Fibroblast of gingiva (primary cell): ENCODE results near the gene CDKL5.

Experiments used
- DNase-seq: peaks from one replicate; pipeline ENCODE4 v3.0.0-alpha.2; 2011; ENCODE audit warnings: low read depth

The CDKL5 gene

DNA sequence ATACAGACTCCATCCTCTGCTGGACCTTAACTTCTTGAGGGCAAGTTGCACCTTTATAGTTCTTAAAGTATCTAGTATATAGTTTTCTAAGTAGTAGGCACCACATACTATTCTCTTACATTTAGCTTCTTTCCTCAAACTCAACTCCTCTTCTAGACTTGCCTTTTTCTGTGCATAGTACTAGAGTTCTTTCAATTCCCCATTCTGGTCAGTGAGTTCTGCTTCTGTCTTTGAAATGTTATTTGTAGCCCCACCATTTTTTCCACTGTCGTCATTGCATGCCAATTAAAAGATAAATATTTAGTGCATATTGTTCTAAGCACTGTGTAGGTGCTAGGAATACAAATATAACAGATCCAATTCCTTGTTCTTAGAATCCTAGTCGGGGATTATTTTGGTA, 31.6 kb downstream of the CDKL5 start:
- DNase-seq: no peak

DNA sequence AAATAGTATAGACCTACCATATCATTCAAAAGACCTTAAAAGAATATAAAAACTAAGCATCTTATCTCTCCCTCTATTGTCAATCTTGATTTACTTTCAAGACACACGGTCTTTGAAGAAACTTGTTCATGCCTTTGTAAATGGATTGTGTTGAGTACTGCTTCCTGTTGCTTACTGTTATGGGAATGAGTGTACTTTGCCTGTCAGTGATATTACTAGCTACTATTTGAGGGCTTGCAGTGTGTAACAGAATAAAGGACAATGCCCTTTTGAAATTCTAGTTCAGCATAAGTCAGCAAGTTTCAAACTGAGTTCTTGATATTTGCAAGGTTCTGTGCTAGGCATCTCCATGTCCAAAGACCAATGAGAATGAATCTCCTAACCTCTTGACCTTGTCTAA, 36.0 kb downstream of the CDKL5 start:
- no peak for DNase-seq

DNA sequence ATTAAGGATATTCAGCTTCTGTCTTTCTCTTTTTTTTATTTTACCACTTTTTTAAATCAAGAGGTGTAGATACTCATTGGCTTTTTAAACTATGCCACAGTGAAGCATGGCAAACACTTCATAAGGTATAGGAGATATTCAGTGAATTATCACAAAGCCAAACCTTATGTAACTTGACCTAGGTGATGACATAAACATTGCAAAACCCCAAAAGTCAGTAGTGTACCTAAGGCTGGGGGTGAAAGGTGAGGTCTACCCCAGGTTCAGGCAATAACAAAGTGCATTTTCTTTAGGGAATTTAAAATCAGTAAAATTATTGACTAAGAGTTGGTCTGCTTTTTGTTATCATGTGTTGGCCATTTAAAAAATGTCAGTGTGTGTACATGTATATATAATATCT, 39.1 kb downstream of the CDKL5 start:
- DNase-seq: no peak

DNA sequence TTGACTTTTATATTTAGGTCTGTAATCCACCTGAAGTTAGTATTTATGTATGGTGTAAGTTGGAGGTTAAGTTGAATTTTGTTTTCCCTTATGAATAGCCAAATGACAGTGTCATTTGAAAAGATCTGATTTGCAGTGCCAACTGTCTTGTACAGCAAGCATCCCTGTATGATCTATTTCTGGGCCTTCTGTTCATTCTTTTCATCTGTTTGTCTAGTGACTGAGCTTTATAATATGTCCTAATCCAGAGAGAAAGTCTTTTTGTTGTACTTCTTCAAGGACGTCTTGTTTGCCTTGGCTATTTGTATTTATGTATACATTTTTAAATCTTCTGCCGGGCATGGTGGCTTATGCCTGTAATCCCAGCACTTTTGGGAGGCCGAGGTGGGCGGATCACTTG, 39.6 kb downstream of the CDKL5 start:
- DNase-seq: no peak

DNA sequence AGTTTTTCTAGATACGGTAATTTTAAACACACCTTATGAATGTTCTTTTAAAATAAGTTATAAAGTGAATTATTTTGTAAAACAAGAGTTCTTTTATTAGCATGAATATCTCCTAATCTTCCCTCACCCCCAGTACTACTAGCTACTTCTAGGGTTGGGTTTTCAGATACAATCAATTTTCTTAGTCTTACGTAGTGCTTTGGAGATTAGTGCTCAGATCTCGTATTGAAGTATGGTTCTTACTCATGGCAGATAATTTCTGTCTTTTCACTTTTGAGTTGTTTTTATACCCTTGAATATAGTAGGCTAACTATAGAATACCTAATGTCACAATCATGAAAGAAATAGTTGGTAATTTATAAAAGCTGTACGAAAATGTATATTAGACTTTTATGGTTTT, 43.2 kb downstream of the CDKL5 start:
- DNase-seq: no peak

DNA sequence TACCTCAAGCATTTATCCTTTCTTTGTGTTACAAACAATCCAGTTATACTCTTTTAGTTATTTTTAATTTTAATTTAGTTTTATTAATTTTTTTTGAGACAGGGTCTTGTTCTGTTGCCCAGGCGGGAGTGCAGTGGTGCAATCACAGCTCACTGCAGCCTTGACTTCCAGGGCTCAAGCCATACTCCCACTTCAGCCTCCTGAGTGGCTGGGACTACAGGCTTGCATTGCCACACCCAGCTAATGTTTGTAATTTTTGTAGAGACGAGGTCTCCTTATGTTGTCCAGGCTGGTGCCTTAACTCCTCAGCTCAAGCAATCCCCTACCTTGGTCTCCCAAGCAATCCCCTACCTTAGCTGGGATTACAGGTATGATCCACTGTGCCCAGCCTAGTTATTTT, 45.9 kb downstream of the CDKL5 start:
- DNase-seq: no peak

DNA sequence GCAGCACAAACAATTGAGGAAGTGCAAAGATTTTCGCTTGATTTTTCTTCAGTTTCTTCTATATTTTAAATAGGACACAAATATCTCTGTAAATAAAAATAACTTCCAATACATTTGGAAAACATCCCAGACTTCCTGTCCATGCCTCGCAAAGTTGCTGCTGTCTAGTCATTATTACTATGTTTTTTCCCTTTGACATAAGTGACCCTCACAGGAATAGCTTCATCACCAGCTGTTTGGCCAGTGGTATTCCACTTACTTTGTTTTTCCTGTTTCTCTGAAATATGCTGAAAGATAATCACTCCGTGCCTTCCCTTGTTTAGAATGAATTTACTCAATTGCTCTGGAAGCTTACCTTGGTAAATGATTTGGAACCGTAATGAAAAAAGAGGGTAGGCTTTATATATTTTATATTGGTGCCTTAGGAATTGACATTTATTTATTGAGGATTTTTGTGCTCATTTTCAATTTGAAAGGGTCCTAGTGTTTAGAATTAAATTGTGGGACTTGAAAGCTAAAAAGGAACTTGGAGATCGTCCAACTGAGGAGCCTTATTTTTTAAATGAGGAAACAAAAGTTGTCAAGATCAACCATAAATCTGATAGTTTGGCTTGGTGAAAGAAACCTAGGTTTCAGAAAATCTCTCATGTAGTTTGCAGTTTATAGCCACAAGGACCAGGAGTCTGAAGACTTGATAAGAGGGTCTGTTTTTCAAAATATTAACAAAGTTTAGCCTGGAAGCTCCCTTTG, 65.6 kb downstream of the CDKL5 start:
- DNase-seq: no peak

DNA sequence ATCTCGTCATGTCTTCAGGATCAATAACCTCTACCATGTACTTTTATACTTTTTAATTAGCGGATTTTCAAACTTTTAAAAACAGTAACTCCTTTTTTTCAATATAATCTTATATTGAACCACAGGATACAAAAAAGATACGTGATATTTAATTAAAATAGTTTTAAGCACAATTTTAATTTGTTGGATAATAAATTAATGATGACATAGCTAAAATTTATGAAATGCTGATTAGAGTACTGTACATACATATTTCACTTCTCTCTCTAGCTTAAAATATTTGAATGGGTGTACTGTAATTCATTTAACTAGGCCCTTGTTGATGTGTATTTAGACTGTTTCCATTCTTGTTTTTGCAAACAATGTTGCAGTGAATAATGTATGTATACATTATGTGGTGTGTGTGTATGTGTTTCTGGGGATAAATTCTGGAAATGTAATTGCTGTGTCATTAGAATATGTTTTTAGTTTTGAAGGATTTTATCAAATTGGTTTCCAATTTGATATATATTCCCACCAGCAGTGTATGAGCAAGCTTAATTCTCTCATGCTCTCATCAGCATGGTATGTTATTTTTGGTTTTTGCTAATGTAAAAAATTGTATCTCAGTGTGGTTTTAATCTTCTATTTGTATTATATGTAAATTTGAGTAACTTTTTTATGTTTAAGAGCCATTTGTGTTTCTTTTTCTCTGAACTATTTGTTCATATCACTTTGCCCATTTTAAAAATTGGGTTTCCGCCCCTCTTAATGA, 66.4 kb downstream of the CDKL5 start:
- DNase-seq: no peak

DNA sequence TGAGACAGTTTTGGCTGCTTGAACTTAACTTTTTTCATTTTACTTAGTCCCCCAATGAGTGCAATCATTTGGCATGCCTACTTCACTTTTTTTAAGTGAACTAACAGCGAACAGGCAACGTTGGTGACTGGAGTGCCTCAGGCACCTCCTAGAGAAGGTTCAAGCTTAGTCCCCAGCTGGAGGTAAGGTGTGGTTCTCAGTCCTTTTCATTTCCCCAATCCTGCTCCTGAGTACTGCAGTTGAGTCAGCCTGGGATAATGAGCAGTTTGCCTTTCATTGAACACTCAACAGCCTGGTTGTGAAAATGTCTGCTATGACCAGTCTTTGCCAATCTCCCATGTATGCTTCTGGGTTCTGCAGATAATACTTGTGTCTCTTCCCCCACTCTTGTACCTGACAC, 109.5 kb downstream of the CDKL5 start:
- no peak for DNase-seq

DNA sequence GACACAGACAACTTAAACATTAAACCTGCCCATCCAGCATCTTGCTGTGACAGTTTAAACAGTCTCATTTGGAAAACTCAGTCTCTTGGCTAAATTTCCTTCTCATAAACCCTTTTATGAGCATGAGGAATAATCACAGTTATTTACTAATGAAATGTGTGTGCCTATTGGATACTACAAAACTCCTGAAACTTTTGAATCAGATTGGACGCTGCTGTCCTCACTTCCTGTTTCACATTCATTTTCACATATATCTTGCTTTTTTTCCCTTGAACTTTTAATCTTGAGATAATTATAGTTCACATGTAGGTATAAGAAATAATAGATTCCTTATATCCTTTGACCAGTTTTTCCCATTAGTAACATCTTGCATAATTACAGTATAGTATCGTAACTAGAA, 111.7 kb downstream of the CDKL5 start:
- no peak for DNase-seq

DNA sequence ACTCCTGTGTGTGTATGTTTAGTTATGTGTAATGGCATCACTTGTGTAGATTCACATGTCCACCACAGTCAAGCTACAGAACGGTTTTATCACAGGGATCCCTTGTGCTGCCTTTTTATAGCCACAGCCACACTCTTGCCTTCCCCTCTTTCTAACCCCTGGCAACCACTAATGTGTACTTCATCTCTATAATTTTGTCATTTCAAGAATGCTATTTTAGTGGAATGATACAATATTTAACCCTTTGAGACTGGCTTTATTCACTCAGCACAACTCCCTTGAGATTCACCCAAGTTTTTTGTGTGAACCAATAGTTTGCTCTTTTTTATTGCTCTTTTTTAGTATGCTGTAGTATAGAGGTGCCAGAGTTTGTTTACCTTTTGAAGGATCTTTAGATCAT, 112.1 kb downstream of the CDKL5 start:
- no peak for DNase-seq

DNA sequence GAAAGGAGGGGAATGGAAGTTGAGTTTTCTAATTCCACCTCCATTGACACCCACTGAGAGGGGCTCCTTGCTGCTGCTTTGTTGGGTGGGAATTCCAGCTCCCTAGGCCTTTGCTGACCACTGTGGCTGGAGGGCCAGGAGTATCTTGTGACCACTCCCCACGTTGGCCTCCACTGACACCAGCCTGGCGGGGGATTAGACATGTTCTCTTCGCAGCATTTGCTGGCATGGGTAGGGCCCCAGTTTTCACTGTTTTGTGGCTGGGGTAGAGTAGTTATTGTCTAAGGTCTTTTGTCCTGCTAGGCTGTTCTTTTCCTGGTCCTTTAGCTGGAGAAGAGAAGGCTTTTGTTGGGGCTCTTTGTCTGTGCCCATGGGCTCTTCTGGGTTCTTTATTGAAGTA, 116.7 kb downstream of the CDKL5 start:
- DNase-seq: no peak

DNA sequence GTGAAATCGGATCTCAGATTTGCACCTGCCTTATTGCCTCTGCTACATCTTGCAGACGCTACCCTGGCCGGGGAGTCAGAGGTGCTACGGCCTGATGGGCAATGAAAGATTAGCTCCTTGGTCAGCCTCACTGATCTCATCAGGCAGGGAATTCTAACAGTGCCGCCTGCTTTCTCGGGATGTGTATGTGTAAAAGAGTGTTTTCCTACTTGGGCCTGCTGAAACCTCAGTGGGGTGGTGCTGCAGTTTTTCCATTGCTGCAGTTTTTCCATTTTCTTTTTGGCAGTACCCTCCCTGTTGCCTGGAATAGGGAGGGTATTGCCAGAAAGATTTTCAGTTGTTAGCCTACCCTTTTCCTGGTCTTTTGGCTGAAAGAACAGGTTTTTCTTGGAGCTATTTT, 117.5 kb downstream of the CDKL5 start:
- DNase-seq: no peak

DNA sequence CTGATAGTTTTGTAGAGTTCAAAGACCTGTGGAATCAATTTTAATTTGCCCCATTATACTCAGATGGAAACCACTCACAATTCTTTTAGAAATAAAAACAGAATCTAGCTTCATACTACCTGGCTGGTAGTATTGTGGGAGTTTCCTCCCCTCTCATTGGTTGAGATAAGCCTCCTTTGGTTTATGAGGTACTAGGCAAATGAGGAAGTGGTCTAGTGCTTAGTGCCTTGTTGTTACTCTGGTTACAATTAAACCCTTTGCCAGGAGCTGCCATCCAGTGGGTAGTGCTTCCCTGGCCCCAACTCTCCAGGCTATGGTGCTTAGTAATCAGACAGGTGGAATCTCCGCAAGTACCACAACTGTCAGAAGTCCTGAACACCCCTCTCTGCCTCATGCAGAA, 118.3 kb downstream of the CDKL5 start:
- no peak for DNase-seq

DNA sequence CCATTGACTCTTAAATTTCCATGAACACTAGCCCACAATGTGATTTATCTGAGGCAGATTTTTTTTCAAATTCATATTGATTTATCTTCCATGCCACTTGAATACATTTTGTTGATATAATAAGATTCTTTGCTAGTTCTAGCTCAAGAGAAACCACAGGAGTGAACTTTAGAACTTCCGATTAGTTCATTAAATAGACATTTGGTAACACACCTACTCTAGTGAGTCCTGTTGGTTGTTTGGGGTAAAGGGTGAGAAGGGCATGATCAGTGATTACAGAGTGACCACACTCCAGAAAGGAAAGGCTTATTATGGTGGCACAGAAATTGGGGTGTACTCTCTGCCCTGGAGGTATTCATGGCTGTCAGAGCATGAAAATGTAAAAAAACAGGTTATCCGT, 120.4 kb downstream of the CDKL5 start:
- DNase-seq: no peak

DNA sequence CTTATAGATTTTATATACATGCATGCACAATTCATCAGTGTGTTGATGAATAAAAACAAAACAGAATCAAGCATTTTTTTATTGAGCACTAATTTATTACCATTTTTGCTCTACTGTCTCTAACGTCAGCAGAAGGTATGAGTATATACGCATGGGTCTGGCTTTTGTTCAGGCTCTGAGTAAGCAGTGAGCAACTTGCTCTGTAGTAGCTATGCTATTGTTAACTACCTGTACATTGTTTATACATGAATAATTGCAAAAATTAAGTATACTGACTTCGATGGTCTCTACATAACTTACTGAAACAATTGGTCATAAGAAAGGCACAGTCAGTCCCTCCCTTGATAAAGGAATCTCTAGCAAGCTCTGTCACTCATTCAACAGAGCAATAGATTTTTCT, 123.6 kb downstream of the CDKL5 start:
- DNase-seq: no peak

DNA sequence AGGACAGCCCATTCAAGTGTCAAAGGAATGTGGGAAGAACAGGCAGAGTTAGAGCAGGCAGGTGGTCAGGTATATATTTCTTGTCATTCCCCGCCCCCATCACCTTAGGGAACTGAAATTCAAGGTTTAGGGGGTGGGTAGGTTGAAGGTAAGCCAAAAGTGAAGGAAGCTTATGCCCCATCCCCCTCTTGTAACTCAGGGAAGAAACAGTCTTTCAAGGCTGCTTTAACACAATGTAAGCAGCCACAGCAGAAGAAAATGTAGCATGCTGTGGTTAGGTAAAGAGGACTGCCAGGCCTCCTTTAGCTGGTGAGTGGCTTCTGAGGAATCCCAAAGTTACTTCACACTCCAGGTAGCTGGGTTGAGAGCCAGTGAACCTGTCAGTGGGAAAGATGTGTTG, 124.2 kb downstream of the CDKL5 start:
- DNase-seq: no peak

DNA sequence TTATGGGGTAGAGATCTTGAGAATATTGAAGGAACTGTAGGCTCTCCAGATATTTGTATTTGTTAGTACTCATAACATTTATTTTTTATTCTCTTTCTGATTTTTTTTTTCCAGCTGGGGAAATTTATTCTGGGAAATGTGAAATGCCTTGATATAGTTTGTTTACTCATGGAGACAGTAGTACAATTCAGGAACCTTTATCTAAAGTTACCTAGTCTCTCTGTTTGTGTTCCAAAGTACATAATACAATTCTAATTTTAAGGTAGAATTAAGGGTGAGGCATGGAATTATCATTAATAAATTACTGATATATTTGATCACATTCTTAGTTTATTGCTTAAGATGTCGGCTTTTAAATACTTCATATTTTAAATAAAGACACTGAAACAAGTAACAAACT, 132.5 kb downstream of the CDKL5 start:
- no peak for DNase-seq

DNA sequence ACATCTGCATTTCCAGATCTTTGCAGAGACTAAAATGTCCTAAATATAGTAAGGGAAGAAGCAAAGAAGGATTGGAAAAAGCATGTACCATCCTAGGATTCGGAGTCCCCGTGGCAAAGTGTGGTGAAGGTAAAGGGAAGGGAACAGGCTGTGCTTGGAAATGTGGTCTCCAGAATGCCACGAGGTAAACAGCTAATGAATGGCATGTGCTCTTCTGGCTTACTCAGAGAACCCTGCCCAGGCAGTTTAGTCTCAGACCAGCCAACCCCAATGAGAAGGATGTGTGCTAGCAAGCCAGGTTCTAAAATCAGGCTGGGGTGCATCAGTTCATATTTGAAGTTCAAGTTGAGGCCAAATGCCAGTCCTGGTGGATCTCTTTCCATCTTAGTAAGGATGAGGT, 133.4 kb downstream of the CDKL5 start:
- DNase-seq: no peak

DNA sequence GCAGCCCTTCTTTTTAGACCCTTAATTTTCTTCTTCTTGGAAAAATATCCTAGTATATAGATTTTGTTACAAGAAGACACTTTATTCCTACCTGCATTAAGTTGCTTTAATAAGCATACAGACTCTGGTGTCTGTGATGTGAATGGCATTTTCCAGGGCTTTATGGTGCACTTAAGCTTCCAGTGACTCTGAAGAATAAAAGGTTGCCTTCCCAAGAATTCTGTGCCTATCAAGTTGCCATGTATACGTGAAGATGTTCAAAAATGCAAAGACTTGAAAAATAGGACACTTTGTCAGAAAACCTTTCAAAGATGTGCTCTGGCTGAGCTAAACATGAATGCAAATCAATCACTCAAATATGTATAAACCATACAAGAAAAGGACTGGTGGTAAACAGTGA, 135.6 kb downstream of the CDKL5 start:
- DNase-seq: no peak

DNA sequence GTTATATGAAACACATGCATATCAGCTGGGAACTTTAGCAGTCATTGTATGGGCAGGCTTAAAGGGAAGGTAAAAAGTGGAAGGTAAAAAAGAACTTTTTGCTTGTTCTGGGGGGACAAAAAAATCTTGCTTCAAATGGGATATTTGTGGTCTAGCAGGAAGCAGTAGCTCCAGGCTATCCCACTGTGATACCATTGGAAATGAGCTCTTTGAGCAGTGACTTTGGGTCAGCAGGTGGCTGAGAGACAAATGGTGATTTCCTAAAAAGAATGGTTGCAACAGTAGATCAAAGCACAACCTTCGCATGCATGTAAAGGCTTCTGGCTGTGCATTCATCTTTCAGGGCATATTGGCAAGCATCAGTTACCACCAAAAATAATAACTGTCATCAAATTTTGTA, 140.3 kb downstream of the CDKL5 start:
- DNase-seq: no peak

DNA sequence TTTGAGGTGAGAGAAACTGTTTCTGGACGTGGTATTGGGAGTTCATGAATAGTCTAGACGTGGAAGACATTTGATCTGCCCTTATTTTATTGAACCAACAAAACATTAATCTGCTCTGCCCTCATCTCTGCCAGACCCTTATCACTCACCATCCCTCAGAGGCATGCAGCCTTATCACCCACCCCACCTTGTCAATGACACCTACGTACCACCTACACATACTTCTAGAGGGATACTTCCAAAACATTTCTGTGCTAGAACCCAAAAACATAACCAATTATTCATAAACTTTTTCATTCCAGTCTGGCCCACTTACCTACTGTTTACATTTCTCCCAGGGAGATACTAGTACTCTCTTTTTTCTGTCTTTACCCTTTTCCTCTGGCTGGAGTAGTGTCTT, 141.3 kb downstream of the CDKL5 start:
- DNase-seq: no peak

DNA sequence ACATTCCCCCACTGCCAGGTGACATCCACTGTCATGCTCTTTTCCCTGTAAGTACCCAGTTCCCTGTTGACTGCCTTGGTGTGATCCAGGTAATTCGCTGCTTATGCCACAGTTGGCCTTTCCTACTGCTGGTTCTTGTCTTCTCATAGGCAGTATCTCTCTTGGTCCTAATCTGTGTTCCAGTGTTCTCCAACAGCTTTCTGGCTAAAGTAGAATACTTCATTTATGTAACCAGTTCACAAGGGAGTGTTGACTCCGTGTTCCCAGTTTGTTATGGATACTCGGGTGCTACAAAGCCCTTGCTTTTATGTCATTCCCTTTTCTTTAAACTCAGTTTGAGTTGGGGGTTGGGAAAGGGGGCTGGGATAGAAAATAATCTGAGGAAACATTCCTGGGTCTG, 148.1 kb downstream of the CDKL5 start:
- DNase-seq: no peak

DNA sequence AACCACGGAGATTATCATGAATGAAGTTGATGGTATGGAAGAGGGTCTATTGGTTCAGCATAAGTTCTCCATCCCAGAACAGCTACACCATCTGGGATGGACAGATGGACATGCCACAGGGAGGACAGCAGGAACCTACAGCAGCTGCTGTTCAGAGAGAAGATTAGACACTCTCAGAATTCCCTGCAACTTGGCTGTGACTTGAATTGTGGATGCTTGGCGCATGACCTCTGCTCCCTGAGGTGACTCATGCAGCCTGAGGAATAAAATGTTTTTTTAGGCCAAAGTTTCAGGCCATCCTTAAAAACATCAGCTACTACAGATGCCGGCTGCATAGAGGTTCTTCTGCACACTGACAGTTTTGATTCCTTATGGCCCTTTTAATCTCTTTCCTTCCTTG, 149.2 kb downstream of the CDKL5 start:
- DNase-seq: peak; percentile 61
